DMS53 treated with DMSO at 0.1 percent for 48 hours (cell line): ENCODE data around the gene STOML1.
A peak's percentile ranks its signal among the peaks of the same experiment; 100 is the strongest.
"Not testable (repeated sequence)": the region's sequence is repeated elsewhere in the genome, so short reads cannot be mapped to it uniquely, and the experiment has no call there.

ENCODE experiments used
- DNase-seq: peaks from one replicate; lab custom pipeline; 2025; ENCODE audit not compliant: unreplicated experiment; lab: John Stamatoyannopoulos, UW

The STOML1 gene

GRCh38 chr15:73988445-73988969, 3.6 kb downstream of the STOML1 start:
- no peak for DNase-seq

GRCh38 chr15:73987681-73988444, 4.2 kb downstream of the STOML1 start:
- no peak for DNase-seq

DNA sequence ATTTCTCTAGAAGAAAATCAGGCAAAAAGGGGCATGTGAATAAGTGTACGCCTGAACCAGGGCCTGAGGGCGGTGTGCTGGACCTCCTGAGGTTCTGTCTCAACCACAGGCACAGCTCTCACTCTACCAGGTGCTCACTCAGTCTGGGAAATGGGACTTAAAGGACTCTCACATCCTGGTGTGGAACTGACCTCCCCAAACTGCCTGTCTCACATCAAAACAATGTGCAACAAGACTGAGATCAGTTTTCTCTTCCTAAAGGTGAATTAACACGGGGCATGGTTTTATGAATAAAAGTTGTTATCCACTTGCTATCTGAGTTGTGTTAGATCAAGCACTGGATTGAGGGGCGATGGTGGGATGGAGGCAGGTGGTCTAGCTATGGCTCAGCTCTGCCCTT, 4.8 kb downstream of the STOML1 start:
- DNase-seq = no peak

- DNase-seq = no peak
Measured at GRCh38 chr15:73986776-73987056, 5.4 kb downstream of the STOML1 start.

GRCh38 chr15:73986055-73986775, 5.9 kb downstream of the STOML1 start:
- DNase-seq = no peak

GRCh38 chr15:73985101-73985873, 6.8 kb downstream of the STOML1 start:
- no peak for DNase-seq

GRCh38 chr15:73984208-73984979, 7.7 kb downstream of the STOML1 start:
- no peak for DNase-seq

- DNase-seq = no peak
Measured at GRCh38 chr15:73983773-73984172, 8.3 kb downstream of the STOML1 start.

DNA sequence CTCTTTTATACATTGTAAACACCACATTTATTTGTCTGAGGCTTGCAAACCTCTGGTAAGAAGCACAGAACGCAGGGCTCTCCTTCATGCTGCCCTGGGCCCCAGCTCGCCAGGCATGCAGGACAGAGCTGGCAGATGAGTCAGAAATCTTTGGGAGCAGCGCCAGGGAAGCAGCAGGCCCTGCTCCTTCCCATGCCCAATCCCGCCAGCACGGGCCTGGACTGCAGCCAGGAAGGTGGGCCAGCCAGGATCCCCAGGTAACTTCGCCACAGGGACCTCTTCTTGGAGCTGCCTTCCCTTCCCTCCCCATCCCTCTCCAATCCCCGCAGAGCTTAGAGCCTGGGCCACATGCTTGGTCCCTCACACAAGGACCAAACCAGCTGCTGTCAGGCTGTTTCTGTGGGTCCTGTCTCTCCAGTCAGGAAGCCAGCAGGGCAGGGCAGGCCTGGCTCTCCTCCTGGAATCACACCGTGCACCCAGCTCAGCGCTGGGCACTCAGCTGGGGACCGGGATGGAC, 8.8 kb downstream of the STOML1 start:
- no peak for DNase-seq

DNA sequence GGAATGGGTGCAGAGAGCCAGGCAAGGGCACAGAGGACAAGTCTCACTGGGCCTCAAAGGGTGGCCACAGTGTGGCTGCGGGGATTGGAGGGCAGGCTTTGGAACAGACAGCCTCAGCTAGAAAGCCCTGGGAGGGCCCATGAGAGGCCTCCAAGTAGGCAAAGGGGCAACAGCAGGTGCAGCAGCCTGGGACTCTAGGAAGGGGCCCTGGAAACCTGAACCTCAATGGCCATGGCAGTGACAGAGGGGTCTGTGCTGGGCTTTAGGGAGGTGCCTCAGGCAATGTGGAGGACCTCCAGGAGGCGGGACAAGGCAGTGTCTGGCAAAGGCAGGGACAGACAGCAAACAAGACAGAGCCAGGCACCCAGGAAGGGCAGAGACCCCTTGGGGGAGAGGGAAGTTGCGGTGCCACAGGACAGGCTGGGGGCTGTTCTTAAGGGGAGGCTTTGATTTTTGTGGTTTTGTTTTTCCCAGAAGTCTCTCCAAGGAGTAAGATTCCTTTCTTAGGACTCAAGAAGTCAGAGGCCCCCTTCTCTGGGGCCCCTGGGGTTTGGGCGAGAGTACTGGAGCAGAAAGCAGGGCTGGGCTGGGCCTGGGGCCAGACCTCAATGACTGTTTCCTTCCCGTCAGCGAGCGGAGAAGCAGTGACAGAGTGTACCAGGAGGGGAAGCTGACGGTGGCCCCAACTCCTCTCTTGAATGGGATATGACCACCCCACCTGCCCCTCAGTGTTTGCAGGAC, 9.7 kb downstream of the STOML1 start:
- no peak for DNase-seq

- no peak for DNase-seq
Measured at GRCh38 chr15:73981761-73982221, 10.3 kb downstream of the STOML1 start.

- DNase-seq = no peak
Measured at GRCh38 chr15:73979636-73980035, 12.5 kb downstream of the STOML1 start.

DNA sequence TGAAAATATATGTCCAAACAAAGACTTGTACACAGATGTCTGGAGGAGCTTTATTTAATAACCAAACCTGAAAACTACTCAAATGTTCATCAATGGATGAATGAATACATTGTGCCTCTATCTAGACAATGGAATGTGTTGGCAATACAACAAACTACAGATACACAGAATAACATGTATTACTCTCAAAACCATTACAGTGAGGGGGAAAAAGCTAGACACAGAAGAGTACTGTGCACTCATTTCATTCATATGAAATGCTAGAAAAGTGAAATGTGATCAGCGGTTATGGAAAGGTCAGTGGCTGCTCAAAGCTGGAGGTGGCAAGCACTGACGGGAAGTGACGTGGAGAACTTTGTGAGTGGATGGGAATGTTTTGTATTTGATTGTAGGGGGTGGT, 13.2 kb downstream of the STOML1 start:
- no peak for DNase-seq

DNA sequence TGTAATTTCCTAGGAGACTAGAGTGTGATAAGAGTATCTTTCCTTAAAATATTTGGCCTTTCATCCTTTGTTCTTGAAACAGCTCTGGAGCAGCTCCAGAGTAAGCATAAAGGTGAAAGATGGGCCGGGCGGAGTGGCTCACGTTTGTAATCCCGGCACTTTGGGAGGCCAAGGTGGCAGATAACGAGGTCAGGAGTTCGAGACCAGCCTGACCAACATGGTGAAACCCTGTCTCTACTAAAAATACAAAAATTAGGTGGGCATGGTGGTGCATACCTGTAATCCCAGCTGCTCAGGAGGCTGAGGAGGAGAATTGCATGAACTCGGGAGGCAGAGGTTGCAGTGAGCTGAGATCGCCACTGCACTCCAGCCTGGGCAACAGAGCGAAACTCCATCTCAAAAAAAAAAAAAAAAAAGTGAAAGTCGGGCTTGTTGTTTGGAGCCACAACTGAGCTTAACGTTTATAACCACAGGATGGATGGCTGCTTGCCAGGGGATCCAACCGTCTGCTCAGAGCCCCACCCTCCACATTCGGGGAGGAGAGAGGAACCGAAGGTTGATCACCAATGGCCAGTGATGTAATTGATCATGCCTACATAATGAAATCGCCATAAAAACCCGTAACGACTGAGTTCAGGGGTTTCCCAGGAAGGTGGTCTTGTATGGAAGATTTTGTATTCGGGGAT, 16.5 kb downstream of the STOML1 start:
- DNase-seq = not testable (repeated sequence)

- DNase-seq = not testable (repeated sequence)
Measured at GRCh38 chr15:73973683-73974200, 18.4 kb downstream of the STOML1 start.

- DNase-seq = peak; percentile 78
Measured at GRCh38 chr15:73972984-73973682, 19.0 kb downstream of the STOML1 start.

DNA sequence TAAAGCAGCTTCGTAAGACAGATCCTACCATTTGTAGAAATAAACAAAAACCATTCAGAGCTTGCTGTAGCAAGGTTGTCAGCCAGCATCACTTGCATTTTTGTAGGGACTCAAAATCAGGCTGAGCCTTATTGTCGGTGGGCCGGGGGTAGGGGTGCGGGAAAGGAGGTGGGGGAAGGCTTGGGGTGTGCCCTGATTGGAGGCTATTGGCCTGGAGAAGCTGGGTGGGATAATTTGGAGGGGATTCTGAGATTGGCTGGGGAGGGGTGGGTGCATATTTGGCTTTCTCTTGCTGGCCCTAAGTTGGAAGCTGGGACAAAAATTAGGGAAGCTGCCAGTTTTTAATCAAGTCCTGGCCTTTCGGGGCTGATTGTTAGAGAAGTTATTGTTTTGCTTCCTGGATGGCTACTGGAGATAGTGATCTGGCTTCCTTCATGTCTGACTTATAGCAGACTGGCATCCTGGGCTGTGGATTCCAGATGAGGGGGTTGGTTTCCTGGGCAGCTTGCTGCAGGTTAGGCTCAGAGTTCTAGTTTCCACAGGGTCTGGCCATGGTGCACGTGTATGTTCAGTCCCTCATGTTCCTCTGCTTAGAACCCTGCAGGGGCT, 22.8 kb downstream of the STOML1 start:
- no peak for DNase-seq

DNA sequence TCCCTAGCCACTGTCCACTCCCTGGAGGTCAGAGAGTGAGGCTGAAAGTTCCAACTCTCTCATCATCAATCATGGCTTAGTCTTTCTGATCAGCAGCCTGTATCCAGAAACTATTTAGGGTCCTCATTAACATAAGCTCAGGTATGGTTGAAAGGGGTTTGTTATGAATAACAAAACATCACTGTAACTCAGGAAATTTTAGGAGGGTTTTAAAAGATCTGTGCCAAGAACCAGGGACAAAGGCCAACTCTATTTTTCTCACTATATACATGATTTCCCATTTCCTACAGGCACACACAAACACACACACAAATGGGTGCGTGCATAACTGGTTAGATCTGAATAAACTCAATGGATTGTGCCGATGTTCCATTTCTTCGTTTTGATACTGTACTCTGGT, 23.6 kb downstream of the STOML1 start:
- DNase-seq = no peak
